Measurements from ENCODE around the gene BTN3A1. TPM values are rescaled to one million over a fixed set of nuclear protein-coding genes. Genes with fewer than 3 reads are reported as not detected.

Gene BTN3A1
- total RNA-seq, 1 donor from 2014 or later = 15.4 TPM

DNA sequence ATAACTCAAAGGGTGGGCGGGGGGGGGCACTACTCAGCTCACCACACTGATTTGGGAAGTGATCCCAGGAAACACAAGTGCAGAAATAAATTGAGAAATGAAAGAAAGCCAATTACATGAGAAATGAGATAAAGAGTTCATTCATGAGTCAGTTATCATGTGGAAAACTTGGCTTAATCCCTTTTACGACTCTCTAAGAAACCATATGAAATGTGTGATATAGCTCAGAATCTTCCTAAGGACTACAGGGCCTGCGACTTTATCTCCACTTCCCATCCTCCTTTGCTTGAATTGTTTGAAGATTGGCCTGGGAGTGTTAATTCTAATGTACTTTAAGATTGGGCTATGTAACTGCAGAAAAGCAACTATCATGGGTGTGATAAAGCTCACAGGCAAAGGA is 22.8 kb upstream of the BTN3A1 start:
- DNase-seq (ENCODE audit: low spot score) = no peak

DNA sequence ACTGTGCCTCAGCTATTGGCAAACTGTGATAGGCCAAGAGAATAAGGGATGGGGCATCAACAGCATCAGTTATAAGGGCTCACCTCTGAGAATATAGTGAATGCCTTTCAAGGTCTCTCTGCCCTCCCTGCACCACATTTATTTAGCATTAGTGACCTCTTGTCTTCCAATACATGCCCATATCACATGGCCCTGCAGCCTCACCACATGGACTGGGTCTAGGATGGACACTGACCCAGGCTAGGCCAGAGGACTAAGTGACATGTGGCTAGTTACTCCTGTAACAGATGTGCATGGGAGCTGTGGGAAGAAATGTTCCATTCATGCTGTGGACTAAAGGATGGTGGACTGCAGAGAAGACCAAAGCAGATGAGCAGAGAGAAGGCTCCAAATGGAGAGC is 22.3 kb upstream of the BTN3A1 start:
- no peak for DNase-seq (ENCODE audit: low spot score)

- DNase-seq (ENCODE audit: low spot score) = no peak
These were observed 21.8 kb upstream of the BTN3A1 start for GRCh38 chr6:26380256-26380655.

DNA sequence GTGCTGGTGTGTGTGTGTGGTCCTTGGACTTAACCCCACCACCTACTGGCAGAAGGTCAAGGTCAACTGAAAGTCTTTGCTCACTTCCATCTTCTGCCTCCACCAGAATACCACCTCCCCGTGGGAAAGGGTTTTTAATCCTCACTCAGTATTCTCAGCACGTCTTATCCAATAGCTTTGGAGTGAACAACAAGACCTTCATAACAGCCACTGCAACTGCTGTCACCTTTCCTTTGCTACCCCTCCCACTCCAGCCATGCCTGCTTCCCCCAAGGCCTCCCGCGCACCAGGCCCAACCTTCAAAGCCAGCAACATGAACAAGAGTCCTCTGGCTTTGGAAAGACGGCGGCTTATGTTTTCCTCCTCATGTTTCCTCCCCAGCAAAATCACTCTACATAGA is 20.0 kb upstream of the BTN3A1 start:
- DNase-seq (ENCODE audit: low spot score) = no peak

GRCh38 chr6:26383624-26384417 is 18.3 kb upstream of the BTN3A1 start:
- DNase-seq (ENCODE audit: low spot score) = no peak

- no peak for DNase-seq (ENCODE audit: low spot score)
These were observed 16.3 kb upstream of the BTN3A1 start for GRCh38 chr6:26385734-26386125.

DNA sequence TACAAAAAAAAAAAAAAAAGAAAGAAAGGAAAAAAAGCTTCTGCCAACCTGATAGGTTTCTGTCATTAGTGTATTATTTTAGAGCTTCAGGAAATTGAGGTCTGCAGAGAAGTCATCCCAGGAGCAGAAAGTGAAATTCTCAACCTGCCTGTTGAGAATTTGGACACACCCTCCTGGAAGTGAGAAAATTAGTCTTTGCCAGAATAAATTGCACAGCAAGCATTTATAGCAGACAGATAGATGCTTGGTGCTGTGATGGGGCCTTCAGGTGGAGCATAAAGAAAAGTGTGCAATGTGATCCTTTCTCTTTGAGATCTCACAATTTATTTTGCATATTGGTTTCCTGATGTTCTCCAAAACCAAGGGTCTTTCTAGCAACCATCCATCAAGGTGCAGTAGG is 14.5 kb upstream of the BTN3A1 start:
- no peak for DNase-seq (ENCODE audit: low spot score)

GRCh38 chr6:26388014-26388413 is 14.1 kb upstream of the BTN3A1 start:
- no peak for DNase-seq (ENCODE audit: low spot score)

DNA sequence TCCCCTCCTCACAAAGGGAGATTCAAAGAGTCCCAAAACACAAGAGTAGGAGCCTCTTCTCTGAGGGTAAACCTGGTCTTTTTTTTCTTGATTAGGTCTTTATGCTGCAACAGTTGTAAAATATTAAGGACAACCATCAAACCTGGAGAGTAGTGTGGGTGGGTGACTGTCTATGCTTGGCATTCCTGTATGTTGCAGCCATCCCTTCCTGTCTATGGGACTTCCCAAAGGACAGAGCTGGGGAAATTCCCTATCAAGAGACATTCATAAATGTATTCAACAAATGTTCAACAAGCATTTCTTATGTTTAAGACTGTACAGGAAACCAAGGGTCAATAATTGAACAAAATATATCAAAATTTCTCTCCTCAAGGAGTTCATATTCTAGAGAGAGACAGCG is 13.6 kb upstream of the BTN3A1 start:
- no peak for DNase-seq (ENCODE audit: low spot score)

DNA sequence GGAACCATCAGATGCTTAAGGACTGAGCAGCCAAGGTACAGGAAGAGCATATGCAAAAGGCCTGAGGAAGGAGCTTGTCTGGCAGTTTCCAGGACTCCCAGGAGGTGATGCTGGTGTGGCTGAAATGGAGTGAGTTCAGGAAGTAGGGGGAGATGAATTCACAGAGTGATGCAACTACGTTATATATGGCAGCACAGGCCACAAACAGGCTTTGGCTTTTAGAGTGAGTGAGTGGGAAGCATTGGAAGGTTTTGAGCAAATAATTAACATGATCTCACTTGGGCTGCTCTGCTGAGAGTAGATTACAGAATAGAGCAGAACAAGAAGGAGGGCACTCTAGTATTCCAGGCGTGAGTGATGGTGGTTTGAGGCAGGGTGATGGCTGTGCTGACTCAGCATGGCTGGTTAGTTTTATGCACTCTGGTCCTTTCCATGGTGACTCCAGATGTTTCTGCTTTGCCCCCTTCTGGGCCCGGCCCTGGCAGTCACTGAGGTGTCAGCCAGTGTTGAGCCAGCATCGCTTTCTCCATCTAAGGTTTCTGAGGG is 12.7 kb upstream of the BTN3A1 start:
- no peak for DNase-seq (ENCODE audit: low spot score)

GRCh38 chr6:26390531-26390930 is 11.5 kb upstream of the BTN3A1 start:
- DNase-seq (ENCODE audit: low spot score) = no peak

DNA sequence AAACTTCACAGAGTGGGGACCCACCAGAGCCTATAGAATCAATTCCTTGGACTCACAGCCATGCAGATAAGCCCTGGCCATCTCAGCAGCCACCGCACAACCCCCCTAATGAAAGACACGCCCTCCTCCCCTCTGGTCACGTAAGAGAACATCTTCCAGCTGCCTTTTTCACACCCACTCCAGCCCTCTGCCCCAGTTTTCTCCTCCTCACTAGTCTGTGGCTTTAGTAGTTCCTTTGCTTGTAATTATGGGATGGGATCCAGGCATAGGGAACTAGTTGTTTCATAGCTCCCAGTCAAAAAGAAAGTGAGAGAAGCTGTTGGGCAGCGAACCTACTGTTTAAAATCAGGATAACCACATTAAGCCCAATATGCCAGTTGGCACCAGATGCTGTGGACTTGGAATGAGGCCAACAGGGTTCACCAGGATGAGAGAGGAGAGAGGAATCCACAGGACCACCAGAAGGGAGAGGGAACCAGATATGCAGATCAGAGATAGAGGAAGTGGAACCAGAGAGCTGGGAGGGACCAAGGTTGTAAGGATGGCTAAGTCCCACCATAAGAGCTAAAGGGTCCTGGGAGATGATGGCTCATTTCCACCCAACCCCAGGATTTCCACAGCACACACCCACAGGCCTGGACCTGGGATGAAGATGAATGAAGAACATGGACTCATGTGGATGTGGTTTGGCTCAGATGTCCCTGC is 9.0 kb upstream of the BTN3A1 start:
- no peak for DNase-seq (ENCODE audit: low spot score)

GRCh38 chr6:26394289-26394688 is 7.8 kb upstream of the BTN3A1 start:
- no peak for DNase-seq (ENCODE audit: low spot score)

DNA sequence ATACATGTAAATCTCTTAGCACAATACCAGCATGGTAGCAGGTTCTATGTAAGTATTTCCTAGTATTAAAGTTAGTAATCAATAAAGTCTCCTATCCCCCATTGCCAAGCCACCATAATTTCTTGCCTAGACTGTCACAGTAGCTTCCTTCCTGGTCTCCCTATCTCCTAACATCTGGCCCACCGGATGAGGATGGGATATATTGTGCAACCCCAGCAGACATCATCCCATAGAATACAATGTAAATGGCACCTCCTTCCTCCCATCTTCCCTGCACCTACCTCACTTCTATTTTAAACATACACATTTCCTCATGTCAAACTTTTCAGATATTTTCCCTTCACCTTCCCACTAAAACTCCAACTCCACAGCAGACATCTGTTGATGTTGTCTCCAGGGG is 3.5 kb upstream of the BTN3A1 start:
- no peak for DNase-seq (ENCODE audit: low spot score)

DNA sequence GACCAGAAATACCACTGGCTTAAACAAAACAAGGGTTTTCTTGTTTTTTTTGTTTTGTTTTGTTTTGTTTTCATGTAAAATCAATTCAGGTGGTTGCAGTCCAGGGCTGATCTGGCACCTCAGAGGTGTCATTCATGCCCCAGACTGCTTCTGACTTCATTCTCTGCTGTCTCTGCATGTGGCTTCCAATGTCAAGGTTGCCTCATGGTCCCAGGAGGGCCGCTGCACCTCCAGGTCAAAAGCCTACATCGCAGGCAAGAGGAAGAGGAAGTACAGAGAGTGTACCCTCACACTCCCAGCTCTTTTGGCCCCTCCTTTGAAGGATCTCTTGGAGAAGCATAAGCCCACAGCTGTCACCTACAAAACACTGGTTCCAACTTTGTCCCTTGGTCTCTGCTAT is 1.4 kb upstream of the BTN3A1 start:
- DNase-seq (ENCODE audit: low spot score) = no peak

GRCh38 chr6:26401389-26401986 is 587 bp upstream of the BTN3A1 start:
- DNase-seq (ENCODE audit: low spot score) = no peak

DNA sequence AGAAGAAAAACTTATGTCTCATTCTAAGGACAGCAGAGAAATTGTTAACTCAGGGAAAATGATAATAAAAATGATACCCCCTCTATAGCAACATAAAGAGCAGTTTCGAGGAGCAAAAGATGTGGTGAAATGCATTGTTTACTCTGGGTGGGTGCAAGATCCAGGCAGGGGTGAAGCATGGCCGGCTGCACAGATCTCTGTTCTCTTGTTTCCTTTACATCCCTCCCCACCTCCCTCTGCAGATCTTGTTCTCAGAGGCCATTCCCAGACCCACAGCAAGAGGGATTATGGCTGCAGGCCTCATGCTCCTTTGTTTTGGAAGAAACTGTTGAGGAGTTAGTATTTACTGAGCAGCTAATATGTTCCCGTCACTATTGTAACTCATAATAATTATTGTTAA is 1.8 kb downstream of the BTN3A1 start:
- DNase-seq (ENCODE audit: low spot score) = no peak

- no peak for DNase-seq (ENCODE audit: low spot score)
These were observed 2.5 kb downstream of the BTN3A1 start for GRCh38 chr6:26404546-26404945.

DNA sequence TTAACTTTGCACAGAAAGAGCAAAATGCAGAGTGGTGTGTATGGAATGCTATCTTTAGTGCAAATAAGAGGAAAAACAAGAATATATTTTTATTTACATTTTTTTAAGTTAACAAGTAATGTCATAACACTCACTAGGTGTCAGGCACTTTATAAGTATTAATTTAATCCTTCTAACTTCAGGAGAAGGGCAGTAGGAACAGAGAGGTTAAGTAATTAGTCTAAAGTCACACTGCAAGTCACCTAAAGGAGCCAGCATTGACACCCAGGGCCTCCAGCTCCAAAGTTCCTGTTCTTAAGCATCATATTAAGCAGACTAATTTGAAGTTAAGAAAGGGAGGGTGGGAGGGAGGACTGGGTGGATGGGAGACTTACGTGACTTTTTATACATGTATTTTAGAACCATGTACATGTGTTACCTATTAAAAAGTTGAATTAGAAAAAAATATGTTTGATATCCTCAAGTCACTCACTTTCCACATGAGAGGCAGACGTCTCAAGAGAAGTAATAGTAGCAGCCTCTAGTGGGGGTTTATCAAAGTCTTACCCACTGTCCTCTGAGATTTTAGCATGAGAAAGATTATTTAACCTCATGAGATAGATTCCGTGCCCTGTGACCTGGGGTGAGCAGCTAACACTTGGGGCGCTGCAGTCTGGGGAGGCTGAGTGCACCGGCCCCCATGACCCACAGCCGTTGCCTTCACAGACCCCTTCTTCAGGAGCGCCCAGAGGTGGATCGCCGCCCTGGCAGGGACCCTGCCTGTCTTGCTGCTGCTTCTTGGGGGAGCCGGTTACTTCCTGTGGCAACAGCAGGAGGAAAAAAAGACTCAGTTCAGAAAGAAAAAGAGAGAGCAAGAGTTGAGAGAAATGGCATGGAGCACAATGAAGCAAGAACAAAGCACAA is 7.0 kb downstream of the BTN3A1 start:
- no peak for DNase-seq (ENCODE audit: low spot score)

GRCh38 chr6:26411751-26412150 is 9.7 kb downstream of the BTN3A1 start:
- no peak for DNase-seq (ENCODE audit: low spot score)

- DNase-seq (ENCODE audit: low spot score) = no peak
These were observed 10.2 kb downstream of the BTN3A1 start for GRCh38 chr6:26412228-26412627.

Measured in mesenteric fat pad (tissue), 1 donor.